Ecto neural progenitor cell (in vitro differentiated cells): ENCODE measurements around the gene SHC1.
A peak's percentile ranks its signal among the peaks of the same experiment; 100 is the strongest.

Source experiments
- DNase-seq: peaks from one replicate; pipeline ENCODE4 v3.0.0-alpha.2; 2018; ENCODE audit warnings: low spot score

SHC1 gene

GRCh38 chr1:154956544-154956941 is 14.0 kb downstream of the SHC1 start:
- DNase-seq: no peak

- DNase-seq: peak; percentile 91
Observed at GRCh38 chr1:154955718-154956543, 14.6 kb downstream of the SHC1 start, which contains the start of gene PBXIP1. Gene PBXIP1, minus strand, starts transcription at chr1:154956099. Its CDS starts 2,378 bp downstream, at chr1:154953721.

- DNase-seq: peak; percentile 73
Observed at GRCh38 chr1:154955039-154955717, 15.4 kb downstream of the SHC1 start.

GRCh38 chr1:154954541-154954940 is 16.0 kb downstream of the SHC1 start:
- no peak for DNase-seq

- DNase-seq: no peak
Observed at GRCh38 chr1:154953611-154954038, 16.9 kb downstream of the SHC1 start.

GRCh38 chr1:154952664-154953063 is 17.9 kb downstream of the SHC1 start:
- DNase-seq: no peak

- DNase-seq: no peak
Observed at GRCh38 chr1:154951901-154952657, 18.5 kb downstream of the SHC1 start.

GRCh38 chr1:154948079-154948478 is 22.5 kb downstream of the SHC1 start:
- no peak for DNase-seq

GRCh38 chr1:154945962-154946850 is 24.3 kb downstream of the SHC1 start:
- no peak for DNase-seq

- DNase-seq: no peak
Observed at GRCh38 chr1:154945160-154945961, 25.2 kb downstream of the SHC1 start.

- DNase-seq: no peak
Observed at GRCh38 chr1:154944401-154945159, 26.0 kb downstream of the SHC1 start.

GRCh38 chr1:154943649-154944400 is 26.7 kb downstream of the SHC1 start:
- no peak for DNase-seq

GRCh38 chr1:154941333-154942013 is 29.1 kb downstream of the SHC1 start:
- peak; percentile 86 for DNase-seq

- no peak for DNase-seq
Observed at GRCh38 chr1:154940651-154941194, 29.8 kb downstream of the SHC1 start.

GRCh38 chr1:154940213-154940560 is 30.4 kb downstream of the SHC1 start:
- DNase-seq: no peak

- DNase-seq: no peak
Observed at GRCh38 chr1:154938604-154939399, 31.7 kb downstream of the SHC1 start.

- DNase-seq: no peak
Observed at GRCh38 chr1:154937988-154938386, 32.6 kb downstream of the SHC1 start.
